Stimulated activated CD4-positive, alpha-beta T cell treated with anti-CD3 and anti-CD28 coated beads, Interleukin-15, amount 100 ng/mL, for 24 hours (primary cell): ENCODE data around the gene DISP2.

ENCODE experiments used
- DNase-seq: peaks from one replicate; pipeline ENCODE4 v3.0.0-alpha.2; 2020

DISP2 gene, protein sequence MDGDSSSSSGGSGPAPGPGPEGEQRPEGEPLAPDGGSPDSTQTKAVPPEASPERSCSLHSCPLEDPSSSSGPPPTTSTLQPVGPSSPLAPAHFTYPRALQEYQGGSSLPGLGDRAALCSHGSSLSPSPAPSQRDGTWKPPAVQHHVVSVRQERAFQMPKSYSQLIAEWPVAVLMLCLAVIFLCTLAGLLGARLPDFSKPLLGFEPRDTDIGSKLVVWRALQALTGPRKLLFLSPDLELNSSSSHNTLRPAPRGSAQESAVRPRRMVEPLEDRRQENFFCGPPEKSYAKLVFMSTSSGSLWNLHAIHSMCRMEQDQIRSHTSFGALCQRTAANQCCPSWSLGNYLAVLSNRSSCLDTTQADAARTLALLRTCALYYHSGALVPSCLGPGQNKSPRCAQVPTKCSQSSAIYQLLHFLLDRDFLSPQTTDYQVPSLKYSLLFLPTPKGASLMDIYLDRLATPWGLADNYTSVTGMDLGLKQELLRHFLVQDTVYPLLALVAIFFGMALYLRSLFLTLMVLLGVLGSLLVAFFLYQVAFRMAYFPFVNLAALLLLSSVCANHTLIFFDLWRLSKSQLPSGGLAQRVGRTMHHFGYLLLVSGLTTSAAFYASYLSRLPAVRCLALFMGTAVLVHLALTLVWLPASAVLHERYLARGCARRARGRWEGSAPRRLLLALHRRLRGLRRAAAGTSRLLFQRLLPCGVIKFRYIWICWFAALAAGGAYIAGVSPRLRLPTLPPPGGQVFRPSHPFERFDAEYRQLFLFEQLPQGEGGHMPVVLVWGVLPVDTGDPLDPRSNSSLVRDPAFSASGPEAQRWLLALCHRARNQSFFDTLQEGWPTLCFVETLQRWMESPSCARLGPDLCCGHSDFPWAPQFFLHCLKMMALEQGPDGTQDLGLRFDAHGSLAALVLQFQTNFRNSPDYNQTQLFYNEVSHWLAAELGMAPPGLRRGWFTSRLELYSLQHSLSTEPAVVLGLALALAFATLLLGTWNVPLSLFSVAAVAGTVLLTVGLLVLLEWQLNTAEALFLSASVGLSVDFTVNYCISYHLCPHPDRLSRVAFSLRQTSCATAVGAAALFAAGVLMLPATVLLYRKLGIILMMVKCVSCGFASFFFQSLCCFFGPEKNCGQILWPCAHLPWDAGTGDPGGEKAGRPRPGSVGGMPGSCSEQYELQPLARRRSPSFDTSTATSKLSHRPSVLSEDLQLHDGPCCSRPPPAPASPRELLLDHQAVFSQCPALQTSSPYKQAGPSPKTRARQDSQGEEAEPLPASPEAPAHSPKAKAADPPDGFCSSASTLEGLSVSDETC (N-terminal part only)

DNA sequence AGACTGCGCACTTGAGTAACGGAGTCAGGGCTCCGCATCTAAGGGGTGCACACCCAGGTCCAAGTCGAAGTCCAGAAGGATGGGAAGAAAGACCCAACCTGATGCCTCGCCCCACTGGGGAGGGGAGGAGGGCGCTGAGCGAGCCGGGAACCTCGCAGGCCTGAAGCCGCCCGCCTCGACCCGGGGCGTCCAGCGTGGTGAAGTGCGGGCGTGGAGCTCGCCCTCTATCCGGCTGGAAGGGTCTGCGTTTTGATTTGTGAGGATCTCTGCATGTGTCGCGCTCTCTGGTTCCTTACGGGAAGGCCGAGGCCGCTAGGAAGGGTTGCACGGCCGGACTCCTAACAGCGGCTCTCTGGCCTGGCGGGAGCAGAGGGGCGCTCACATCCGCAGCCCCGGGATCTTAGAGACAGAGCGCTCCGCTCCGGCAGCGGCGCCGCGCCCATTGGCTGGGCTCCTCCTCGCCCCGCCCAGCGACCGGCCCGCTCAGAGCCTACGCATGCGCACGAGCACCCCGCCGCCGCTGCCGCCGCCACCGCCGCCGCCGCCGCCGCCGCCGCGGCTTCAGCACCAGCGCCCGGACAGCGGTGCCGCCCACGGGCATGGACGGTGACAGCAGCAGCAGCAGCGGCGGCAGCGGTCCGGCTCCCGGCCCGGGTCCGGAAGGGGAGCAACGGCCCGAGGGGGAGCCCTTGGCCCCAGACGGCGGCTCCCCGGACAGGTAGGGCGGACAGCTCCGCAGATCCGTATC lies at the start of gene DISP2:
Gene DISP2 (plus strand): TSS at position 497 of the 748 bp plus-strand sequence. CDS start 103 bp downstream, at position 600.
- peak; percentile 92 for DNase-seq

DNA sequence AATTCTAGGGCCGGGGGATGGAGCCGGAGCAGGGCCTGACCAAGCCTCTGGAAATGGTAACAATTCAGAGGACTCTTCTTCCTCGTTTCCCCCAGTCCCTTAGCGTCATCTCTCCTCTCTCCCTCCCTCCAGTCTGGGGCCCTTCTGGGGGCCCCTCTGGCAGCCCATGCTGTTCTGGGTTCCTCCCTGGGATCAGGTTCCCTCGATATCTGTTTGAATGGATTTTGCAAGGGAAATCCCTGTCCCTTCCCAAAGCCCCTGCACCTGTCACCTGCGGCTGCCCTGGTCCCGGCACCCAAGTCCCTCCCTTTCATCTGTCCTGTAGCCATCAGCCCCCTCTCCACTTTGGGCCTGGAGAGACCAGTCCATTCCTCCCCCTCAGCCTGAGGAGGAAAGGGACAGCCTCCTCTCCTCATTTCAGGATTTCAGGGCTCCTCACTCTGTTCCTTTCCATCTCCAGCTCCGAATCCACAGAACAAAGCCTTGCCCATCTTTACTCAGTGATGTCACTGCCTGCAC lies 48.6 kb upstream of the DISP2 start:
- DNase-seq = no peak

- peak; percentile 76 for DNase-seq
Measured at GRCh38 chr15:40310001-40310959, 47.7 kb upstream of the DISP2 start.

- DNase-seq = no peak
Measured at GRCh38 chr15:40310993-40311392, 47.0 kb upstream of the DISP2 start.

- DNase-seq = no peak
Measured at GRCh38 chr15:40312370-40313158, 45.5 kb upstream of the DISP2 start.

DNA sequence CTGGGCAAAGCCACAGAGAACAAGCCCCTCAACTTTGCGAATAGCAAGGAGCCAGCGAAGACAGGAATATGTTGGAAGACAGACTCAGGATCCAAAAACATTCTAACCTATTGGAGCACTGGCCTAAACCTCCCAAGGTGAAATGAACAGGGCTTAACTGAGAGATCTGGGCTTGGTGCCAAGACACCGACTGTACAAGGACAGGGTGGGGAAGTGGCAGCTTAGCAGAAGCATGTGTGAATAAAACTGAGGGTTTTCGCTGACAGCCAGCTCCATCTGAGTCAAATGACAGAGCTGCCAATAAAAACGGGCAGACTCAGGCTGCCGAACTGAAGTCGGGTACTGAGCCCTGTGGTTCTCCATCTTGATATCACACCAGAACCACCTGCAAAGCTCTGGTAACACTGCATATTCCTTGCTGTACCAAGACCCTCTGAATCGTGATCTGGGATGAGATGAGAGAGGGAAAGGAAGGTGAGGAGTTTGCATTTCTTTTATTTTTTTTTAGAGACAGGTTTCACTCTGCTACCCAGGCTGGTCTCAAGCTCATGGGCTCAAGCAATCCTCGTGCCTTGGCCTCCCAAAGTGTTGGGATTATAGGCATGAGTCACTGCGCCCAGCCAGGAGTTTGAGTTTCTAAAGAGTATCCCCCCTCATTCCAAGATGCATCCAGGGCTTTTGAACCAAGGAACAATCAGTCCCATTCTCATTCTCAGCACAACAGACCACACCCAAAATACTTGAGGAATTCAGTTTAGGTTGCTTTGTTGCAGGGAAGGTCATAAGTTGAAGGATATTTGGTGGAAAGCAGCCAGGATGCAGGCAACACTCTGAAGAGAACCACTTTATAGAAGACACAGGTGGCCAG lies 44.3 kb upstream of the DISP2 start:
- peak; percentile 27 for DNase-seq

GRCh38 chr15:40314723-40315276 lies 43.2 kb upstream of the DISP2 start:
- DNase-seq = no peak

GRCh38 chr15:40316931-40317330 lies 41.1 kb upstream of the DISP2 start:
- DNase-seq = no peak

GRCh38 chr15:40317580-40317979 lies 40.4 kb upstream of the DISP2 start:
- no peak for DNase-seq

- no peak for DNase-seq
Measured at GRCh38 chr15:40320409-40320808, 37.6 kb upstream of the DISP2 start.

- peak; percentile 64 for DNase-seq
Measured at GRCh38 chr15:40320931-40321371, 37.1 kb upstream of the DISP2 start.

DNA sequence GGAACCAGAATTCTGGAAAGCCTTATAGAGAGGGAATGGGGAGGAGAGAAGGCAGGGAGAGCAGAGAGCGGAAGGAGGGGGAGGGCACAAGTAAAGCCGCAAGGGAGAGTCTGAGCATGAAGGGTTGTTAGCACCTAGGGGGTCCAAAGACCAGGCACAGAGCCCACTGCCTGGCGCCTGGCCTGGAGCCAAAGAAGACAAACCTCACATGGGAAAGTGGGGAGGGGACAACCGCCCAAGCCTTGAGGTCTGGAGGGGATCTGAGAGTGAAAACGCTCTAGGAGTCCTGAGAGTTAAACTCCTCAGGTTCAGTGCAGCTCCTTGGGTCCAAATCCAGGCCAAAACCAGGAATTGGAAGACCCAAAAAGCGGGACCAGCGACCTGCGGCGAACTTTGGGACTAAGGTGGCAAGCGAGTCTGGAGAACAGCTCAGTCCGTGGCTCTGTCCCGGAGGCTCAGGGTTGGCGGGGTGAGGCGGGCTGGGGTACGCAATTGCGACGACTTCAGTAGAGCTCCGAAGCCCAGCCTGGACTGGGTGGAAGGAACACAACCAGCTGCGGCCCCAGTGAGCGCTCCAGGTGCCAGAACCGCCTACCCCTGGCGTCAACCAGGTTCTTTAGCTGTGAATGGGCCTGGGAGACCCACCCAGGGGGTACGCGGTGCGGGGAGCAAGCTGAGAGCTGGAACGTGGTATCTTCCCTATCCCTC lies 35.3 kb upstream of the DISP2 start:
- no peak for DNase-seq

- DNase-seq = peak; percentile 91
Measured at GRCh38 chr15:40323239-40323952, 34.6 kb upstream of the DISP2 start, which contains the start of gene INAFM2. INAFM2 (plus strand) TSS chr15:40323692; CDS start chr15:40324056, 364 bp downstream.

DNA sequence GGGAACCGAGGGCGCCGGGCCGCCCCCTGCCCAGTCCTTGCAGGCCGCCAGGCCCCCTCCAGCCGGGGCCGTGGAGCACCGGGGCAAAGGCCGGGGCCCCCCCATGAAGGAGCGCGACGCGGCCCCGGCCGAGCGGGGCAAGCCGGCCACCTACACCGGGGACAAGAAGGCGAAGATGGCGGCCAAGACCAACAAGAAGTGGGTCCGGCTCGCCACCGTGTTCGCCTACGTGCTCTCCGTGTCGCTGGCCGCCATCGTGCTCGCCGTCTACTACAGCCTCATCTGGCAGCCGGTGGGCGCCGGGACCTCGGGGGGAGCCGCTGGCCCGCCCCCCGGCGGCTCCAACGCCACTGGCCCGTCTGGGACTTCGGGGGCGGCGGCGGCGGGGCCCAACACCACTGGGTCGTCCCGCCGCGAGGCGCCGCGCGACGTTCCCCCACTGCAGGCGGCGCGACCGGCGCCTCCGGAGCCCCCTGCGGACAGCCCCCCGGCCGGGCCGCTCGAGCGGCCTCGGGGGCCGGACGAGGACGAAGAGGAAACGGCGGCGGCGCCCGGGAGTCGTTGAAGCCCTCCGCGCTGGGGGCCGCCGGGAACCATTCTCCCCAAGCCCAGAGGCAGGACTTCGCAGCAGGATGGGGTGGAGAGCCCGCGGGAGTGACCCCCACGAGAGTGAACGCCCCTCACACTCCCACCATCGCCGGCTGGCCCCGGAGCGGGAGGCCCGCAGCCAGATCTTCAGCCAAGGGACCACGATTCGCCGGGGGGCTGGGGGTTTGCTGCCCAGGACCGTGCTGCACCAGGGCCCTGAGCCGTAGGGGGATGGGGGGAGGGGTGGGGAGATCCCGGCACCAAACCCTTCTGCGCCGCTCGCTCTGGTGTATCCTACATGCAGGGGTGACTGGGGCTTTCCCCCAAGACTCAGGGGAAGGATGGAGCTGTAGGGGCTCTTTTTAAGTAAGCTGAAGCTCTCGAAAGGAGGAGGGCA lies 33.8 kb upstream of the DISP2 start:
- peak; percentile 46 for DNase-seq

DNA sequence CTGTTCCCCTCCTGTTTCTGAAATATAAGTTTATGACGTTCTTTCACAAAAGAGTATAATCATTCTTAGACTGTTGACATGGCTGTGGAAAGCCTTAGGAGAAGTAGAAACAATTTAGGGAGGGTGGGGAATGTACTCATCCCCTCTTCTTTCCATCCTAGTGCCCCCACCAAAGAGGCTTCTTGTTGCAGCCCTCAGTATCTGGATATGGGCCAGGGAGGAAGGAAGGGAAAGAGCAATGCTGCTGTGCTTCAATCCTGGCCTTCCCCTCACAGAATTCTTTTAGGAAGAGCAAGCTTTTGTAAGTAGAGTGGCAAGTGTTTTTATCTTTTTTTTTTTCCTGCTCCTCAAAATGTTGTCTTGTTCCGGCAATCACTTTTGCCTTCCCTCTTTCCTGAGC lies 32.8 kb upstream of the DISP2 start:
- DNase-seq = no peak

DNA sequence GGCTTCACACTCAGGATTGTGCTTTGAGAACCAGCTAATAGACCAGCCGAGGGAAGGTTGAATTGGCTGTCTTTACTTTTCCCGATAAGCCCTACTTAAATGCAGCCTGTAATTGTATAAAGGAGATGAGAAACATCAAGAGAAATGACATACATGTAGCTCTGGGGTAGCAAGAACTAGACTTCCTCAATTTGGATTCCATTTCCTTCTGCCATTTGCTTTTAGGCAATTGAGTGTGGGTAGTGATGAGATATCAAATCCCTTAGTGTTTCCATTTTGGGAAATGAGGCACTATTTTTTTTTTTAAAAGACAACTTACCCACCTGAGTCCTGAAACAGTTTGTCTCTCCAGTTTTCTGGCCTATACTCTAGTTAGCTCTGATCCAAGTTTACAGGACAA lies 32.3 kb upstream of the DISP2 start:
- DNase-seq = no peak
